Measurements from ENCODE around the gene OBSCN. TPM values are rescaled to one million over a fixed set of nuclear protein-coding genes. Genes with fewer than 3 reads are reported as not detected.

OBSCN gene
- total RNA-seq, 1 donor from 2014 or later = 39.4 TPM

GRCh38 chr1:228325267-228325666 lies 117.4 kb downstream of the OBSCN start:
- Histone ChIP-seq H3K4me3 (no peak overlapping the region), H3K27me3 (no peaks in the 10 kb centered on the region), H3K27ac (no peak overlapping the region), H3K4me1 (no peaks in the 10 kb centered on the region), H3K36me3 (peaks cover 15% of the 10 kb centered on the region), H3K9me3 (peaks cover 6% of the 10 kb centered on the region)
- TF ChIP-seq CTCF (IDR thresholded peaks at IDR 0.05) = no peak
- DNase-seq = no peak
- intact Hi-C loops (cut with DNase I) = no loop called here
- ATAC-seq = no peak

- no peak overlapping the region for H3K27ac ChIP-seq
- no peak for TF ChIP-seq CTCF (IDR thresholded peaks at IDR 0.05)
- no peak for DNase-seq
- H3K27me3 ChIP-seq = no peaks in the 10 kb centered on the region
- intact Hi-C loops (cut with DNase I) = no loop called here
- ATAC-seq = no peak
- H3K9me3 ChIP-seq = peaks cover 6% of the 10 kb centered on the region
- no peak overlapping the region for H3K4me3 ChIP-seq
- H3K36me3 ChIP-seq = peaks cover 8% of the 10 kb centered on the region
- H3K4me1 ChIP-seq = no peaks in the 10 kb centered on the region
Measured at GRCh38 chr1:228329887-228330286, 122.0 kb downstream of the OBSCN start.

DNA sequence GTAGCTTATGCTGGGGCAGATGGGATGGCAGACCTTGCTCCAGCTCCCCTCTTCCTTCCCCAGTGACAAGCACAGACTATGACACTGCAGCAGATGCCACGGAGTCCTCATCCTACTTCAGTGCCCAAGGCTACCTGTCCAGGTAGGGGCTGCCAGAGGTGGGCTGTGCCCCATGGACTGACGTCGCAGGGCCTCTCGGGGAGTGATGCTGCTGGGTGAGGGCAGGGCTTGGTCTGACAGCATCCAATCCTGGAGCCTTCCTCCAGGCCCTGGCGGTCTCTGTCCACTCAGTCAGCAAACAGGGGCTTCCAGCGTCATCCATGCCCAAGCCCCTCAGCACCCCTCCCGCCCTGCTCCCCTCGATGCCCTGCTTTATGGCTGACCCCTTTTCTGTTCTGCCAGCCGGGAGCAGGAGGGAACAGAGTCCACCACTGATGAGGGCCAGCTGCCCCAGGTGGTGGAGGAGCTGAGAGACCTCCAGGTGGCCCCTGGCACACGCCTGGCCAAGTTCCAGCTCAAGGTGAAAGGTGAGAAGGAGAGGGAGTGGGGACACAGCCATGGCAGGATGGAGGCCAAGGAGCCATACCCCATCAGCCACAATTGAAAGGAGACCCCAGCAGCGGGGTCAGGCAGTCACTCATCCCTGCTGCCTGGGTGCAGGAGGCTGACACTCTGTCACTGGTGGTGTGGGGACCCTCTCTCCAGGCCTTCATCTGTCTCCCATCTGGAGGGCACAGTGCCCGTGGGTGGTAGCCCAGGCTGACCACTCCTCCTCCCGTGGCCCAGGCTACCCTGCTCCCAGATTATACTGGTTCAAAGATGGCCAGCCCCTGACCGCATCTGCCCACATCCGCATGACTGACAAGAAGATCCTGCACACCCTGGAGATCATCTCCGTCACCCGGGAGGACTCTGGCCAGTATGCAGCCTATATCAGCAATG lies 125.2 kb downstream of the OBSCN start:
- H3K9me3 ChIP-seq = no peaks in the 10 kb centered on the region
- no peaks in the 10 kb centered on the region for H3K27me3 ChIP-seq
- no peak overlapping the region for H3K4me3 ChIP-seq
- H3K27ac ChIP-seq = no peak overlapping the region
- no peak for TF ChIP-seq CTCF (IDR thresholded peaks at IDR 0.05)
- intact Hi-C loops (cut with DNase I) = no loop called here
- ATAC-seq (peak; percentile 7), DNase-seq (peak; percentile 49)
- H3K4me1 ChIP-seq = no peaks in the 10 kb centered on the region
- peaks cover 8% of the 10 kb centered on the region for H3K36me3 ChIP-seq

DNA sequence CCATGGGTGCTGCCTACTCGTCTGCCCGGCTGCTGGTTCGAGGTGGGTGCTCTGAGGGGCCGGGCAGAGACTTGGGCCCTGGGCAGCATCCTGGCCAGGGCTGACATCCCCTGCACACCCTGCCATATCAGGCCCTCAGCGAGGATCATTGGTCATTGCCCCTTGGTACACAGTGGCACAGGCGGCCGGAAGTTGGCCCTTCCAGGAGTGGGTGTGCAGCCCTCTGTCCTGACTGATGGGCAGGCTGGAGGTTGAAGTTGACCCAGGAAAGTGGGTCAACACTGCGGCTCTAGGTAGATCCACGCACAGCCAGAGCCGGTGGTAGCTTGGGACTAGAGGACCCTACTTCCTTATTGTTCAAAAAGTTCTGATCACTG lies 125.9 kb downstream of the OBSCN start:
- H3K4me1 ChIP-seq = no peaks in the 10 kb centered on the region
- H3K27me3 ChIP-seq = no peaks in the 10 kb centered on the region
- no peak overlapping the region for H3K4me3 ChIP-seq
- TF ChIP-seq CTCF (IDR thresholded peaks at IDR 0.05) = no peak
- no peak overlapping the region for H3K27ac ChIP-seq
- DNase-seq (no peak), ATAC-seq (no peak)
- no peaks in the 10 kb centered on the region for H3K9me3 ChIP-seq
- intact Hi-C loops (cut with DNase I) = no loop called here
- H3K36me3 ChIP-seq = peaks cover 8% of the 10 kb centered on the region

- Histone ChIP-seq H3K9me3 (no peaks in the 10 kb centered on the region), H3K36me3 (peaks cover 8% of the 10 kb centered on the region), H3K27ac (no peak overlapping the region), H3K4me3 (no peak overlapping the region), H3K4me1 (no peaks in the 10 kb centered on the region), H3K27me3 (no peaks in the 10 kb centered on the region)
- intact Hi-C loops (cut with DNase I) = no loop called here
- DNase-seq = peak; percentile 53
- ATAC-seq = no peak
- TF ChIP-seq CTCF (IDR thresholded peaks at IDR 0.05) = no peak
Measured at GRCh38 chr1:228334226-228334935, 126.5 kb downstream of the OBSCN start.
